Upper lobe of left lung (tissue), 4 donors: ENCODE data around the gene AKAP6.

Experiments used
- CTCF ChIP-seq, 6 experiments: fragments of 450-650 bp in 4 of 6; fragments of 200-600 bp in 2 of 6; sonication (generic) in 2 of 6; IDR thresholded peaks; one replicate each; pipeline ENCODE4 v1.5.1; 2016 to 2019; ENCODE audit warnings: antibody characterized with exemption in 6 of 6
- EP300 ChIP-seq, 4 donors: sonication (generic); formaldehyde crosslinking; IDR thresholded peaks; one replicate each; pipeline ENCODE4 v1.5.1; 2017; ENCODE audit warnings: antibody characterized with exemption in 4 of 4, control low read depth in 2 of 4
- POLR2A ChIP-seq, 4 donors: fragments of 450-650 bp; IDR thresholded peaks; one replicate each; pipeline ENCODE4 v1.5.1; 2016 to 2017; ENCODE audit warnings: antibody characterized with exemption in 4 of 4, mild to moderate bottlenecking in 2 of 4
- POLR2AphosphoS5 ChIP-seq, 2 donors: sonication (generic); formaldehyde crosslinking; IDR thresholded peaks; one replicate each; pipeline ENCODE4 v1.5.1; 2017; ENCODE audit warnings: antibody characterized with exemption in 2 of 2

- TF ChIP-seq CTCF (IDR thresholded peaks at IDR 0.05): no peak
- TF ChIP-seq POLR2AphosphoS5 (IDR thresholded peaks at IDR 0.05): no peak
- no peak for TF ChIP-seq POLR2A (IDR thresholded peaks at IDR 0.05)
- TF ChIP-seq EP300 (IDR thresholded peaks at IDR 0.05): no peak
Measured at GRCh38 chr14:32710231-32710671, 381.2 kb downstream of the AKAP6 start.
